ENCODE data around the gene ELF4. TPM values are rescaled to one million over a fixed set of nuclear protein-coding genes. Genes with fewer than 3 reads are reported as not detected.

Gene ELF4
- total and polyA plus RNA-seq, 2 of the 13 experiments (the other 11 are each of a cell fraction or from before 2014, with no cell fraction given) = 1.3 to 2.6 TPM

DNA sequence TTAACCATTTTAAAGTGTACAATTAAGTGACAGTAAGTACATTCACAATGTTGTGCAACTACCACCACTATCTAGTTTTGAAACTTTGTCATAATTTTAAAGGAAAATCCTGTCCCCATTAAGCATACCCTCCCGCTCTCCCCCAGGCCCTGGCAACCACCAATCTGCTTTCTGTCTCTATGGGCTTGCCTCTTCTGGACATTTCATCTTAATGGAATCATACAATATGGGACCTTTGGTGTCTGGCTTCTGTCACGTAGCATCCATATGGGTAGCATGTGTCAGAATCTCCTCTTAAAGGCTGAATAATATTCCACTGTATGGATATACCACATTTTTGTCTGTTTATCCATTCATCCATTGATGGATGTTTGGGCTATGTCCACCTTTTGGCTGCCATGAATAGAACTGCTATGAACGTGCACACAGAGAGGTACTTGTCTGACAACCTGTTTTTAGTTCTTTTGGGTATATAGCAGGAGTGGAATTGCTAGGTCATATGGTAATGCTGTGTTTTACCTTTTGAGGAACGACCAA is 61.5 kb downstream of the ELF4 start (continued):
- TF ChIP-seq, protein P1, sequence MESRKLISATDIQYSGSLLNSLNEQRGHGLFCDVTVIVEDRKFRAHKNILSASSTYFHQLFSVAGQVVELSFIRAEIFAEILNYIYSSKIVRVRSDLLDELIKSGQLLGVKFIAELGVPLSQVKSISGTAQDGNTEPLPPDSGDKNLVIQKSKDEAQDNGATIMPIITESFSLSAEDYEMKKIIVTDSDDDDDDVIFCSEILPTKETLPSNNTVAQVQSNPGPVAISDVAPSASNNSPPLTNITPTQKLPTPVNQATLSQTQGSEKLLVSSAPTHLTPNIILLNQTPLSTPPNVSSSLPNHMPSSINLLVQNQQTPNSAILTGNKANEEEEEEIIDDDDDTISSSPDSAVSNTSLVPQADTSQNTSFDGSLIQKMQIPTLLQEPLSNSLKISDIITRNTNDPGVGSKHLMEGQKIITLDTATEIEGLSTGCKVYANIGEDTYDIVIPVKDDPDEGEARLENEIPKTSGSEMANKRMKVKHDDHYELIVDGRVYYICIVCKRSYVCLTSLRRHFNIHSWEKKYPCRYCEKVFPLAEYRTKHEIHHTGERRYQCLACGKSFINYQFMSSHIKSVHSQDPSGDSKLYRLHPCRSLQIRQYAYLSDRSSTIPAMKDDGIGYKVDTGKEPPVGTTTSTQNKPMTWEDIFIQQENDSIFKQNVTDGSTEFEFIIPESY (CRISPR knock-in tag; IDR thresholded peaks at IDR 0.05) = no peak

GRCh38 chrX:130047416-130047815 is 62.9 kb downstream of the ELF4 start:
- Histone ChIP-seq H3K27ac (ENCODE audit: extremely low read length, insufficient read depth, low read length) (no peak overlapping the region), H3K9ac (ENCODE audit: insufficient read depth, low read depth, low read length) (no peak overlapping the region), H3K36me3 (replicated peaks in 1 of 2; ENCODE audit: control insufficient read depth in 1 of 2, insufficient read depth in 2 of 2, low read length in 2 of 2) (peaks cover 0 to 16% of the 10 kb centered on the region in 2 experiments; a peak in 2 of 5 replicates), H3K9me3 (ENCODE audit: low read length) (no peaks in the 10 kb centered on the region), H2AFZ (ENCODE audit: low read length) (no peak overlapping the region), H3K4me2 (ENCODE audit: low read depth, low read length) (no peak overlapping the region), H3K4me1 (ENCODE audit: insufficient read depth, low read length) (no peaks in the 10 kb centered on the region), H3K27me3 (ENCODE audit: control insufficient read depth in 1 of 2, insufficient read depth in 2 of 2, low read length in 2 of 2) (no peaks in the 10 kb centered on the region), H3K4me3 (replicated peaks in 1 of 3; ENCODE audit: insufficient read depth in 1 of 3, low read depth in 2 of 3, low read length in 3 of 3) (no peak overlapping the region), H4K20me1 (ENCODE audit: insufficient read depth, low read length) (no peaks in the 10 kb centered on the region), H3K79me2 (ENCODE audit: insufficient read depth, low read length) (no peaks in the 10 kb centered on the region)
- no peak for FAIRE-seq
- 96% methylated on average over 4 of the region's 5 CpGs for WGBS (ENCODE audit: low lambda C conversion rate)
- ATAC-seq = no peak
- ChIA-PET CTCF (ENCODE audit: low intra/inter-chr PET ratio, low total read pairs) (no interaction called here), POLR2A (no interaction called here)
- no peak for DNase-seq (ENCODE audit: low spot score)
- in situ Hi-C loops (cut with HindIII; ENCODE audit: extremely low pct_ligation_motif_present, low pct_unique_long_range_greater_than_20kb) (no loop called here), intact Hi-C loops (cut with micrococcal nuclease; ENCODE audit: unreplicated experiment) (no loop called here)
- TF ChIP-seq ZNF17 (CRISPR knock-in tag; IDR thresholded peaks at IDR 0.05) (no peak), RBFOX2 (IDR thresholded peaks at IDR 0.05; ENCODE audit: low read depth, low read length) (no peak)
- BruUV-seq (replicated peaks) = no TSS peak

GRCh38 chrX:130039847-130040246 is 70.5 kb downstream of the ELF4 start:
- H2AFZ ChIP-seq (ENCODE audit: low read length) = no peak overlapping the region
- intact Hi-C loops (cut with micrococcal nuclease; ENCODE audit: unreplicated experiment) = no loop called here
- H3K4me2 ChIP-seq (ENCODE audit: low read depth, low read length) = no peak overlapping the region
- H3K4me1 ChIP-seq (ENCODE audit: insufficient read depth, low read length) = no peaks in the 10 kb centered on the region
- DNase-seq (ENCODE audit: low spot score) = no peak
- BruUV-seq (replicated peaks) = no TSS peak
- no peaks in the 10 kb centered on the region for H3K9me3 ChIP-seq (ENCODE audit: low read length)
- H4K20me1 ChIP-seq (ENCODE audit: insufficient read depth, low read length) = no peaks in the 10 kb centered on the region
- H3K27me3 ChIP-seq (ENCODE audit: control insufficient read depth in 1 of 2, insufficient read depth in 2 of 2, low read length in 2 of 2) = no peaks in the 10 kb centered on the region
- H3K4me3 ChIP-seq (replicated peaks in 1 of 3; ENCODE audit: insufficient read depth in 1 of 3, low read depth in 2 of 3, low read length in 3 of 3) = no peak overlapping the region
- H3K36me3 ChIP-seq (replicated peaks in 1 of 2; ENCODE audit: control insufficient read depth in 1 of 2, insufficient read depth in 2 of 2, low read length in 2 of 2) = peaks cover 3 to 10% of the 10 kb centered on the region in 2 experiments; a peak in 3 of 5 replicates
- in situ Hi-C loops (cut with HindIII; ENCODE audit: extremely low pct_ligation_motif_present, low pct_unique_long_range_greater_than_20kb) = no loop called here
- no peaks in the 10 kb centered on the region for H3K79me2 ChIP-seq (ENCODE audit: insufficient read depth, low read length)
- ChIA-PET POLR2A (no interaction called here), CTCF (ENCODE audit: low intra/inter-chr PET ratio, low total read pairs) (no interaction called here)
- no peak for ATAC-seq
- no CpG with 5 or more reads among the region's 2 CpGs for WGBS (ENCODE audit: low lambda C conversion rate)
- H3K27ac ChIP-seq (ENCODE audit: extremely low read length, insufficient read depth, low read length) = no peak overlapping the region
- H3K9ac ChIP-seq (ENCODE audit: insufficient read depth, low read depth, low read length) = no peak overlapping the region
- FAIRE-seq = no peak
- TF ChIP-seq RFXAP (CRISPR knock-in tag; IDR thresholded peaks at IDR 0.05; ENCODE audit: borderline replicate concordance) (no peak), IKZF1 (IDR thresholded peaks at IDR 0.05) (no peak), CBFB (CRISPR knock-in tag; IDR thresholded peaks at IDR 0.05) (no peak), GLMP (CRISPR knock-in tag; IDR thresholded peaks at IDR 0.05; ENCODE audit: borderline replicate concordance) (no peak), ZNF790 (CRISPR knock-in tag; IDR thresholded peaks at IDR 0.05; ENCODE audit: borderline replicate concordance) (no peak), SOX5 (CRISPR knock-in tag; IDR thresholded peaks at IDR 0.05; ENCODE audit: borderline replicate concordance) (no peak), ETV6 (CRISPR knock-in tag; conservative IDR thresholded peaks at IDR 0.05) (no peak)
- TF ChIP-seq, protein P2, sequence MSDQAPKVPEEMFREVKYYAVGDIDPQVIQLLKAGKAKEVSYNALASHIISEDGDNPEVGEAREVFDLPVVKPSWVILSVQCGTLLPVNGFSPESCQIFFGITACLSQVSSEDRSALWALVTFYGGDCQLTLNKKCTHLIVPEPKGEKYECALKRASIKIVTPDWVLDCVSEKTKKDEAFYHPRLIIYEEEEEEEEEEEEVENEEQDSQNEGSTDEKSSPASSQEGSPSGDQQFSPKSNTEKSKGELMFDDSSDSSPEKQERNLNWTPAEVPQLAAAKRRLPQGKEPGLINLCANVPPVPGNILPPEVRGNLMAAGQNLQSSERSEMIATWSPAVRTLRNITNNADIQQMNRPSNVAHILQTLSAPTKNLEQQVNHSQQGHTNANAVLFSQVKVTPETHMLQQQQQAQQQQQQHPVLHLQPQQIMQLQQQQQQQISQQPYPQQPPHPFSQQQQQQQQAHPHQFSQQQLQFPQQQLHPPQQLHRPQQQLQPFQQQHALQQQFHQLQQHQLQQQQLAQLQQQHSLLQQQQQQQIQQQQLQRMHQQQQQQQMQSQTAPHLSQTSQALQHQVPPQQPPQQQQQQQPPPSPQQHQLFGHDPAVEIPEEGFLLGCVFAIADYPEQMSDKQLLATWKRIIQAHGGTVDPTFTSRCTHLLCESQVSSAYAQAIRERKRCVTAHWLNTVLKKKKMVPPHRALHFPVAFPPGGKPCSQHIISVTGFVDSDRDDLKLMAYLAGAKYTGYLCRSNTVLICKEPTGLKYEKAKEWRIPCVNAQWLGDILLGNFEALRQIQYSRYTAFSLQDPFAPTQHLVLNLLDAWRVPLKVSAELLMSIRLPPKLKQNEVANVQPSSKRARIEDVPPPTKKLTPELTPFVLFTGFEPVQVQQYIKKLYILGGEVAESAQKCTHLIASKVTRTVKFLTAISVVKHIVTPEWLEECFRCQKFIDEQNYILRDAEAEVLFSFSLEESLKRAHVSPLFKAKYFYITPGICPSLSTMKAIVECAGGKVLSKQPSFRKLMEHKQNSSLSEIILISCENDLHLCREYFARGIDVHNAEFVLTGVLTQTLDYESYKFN (CRISPR knock-in tag; conservative IDR thresholded peaks at IDR 0.05) = no peak

All from HepG2 (cell line).